ENCODE data around the gene F12.
A peak's percentile ranks its signal among the peaks of the same experiment; 100 is the strongest.

Gene F12

DNA sequence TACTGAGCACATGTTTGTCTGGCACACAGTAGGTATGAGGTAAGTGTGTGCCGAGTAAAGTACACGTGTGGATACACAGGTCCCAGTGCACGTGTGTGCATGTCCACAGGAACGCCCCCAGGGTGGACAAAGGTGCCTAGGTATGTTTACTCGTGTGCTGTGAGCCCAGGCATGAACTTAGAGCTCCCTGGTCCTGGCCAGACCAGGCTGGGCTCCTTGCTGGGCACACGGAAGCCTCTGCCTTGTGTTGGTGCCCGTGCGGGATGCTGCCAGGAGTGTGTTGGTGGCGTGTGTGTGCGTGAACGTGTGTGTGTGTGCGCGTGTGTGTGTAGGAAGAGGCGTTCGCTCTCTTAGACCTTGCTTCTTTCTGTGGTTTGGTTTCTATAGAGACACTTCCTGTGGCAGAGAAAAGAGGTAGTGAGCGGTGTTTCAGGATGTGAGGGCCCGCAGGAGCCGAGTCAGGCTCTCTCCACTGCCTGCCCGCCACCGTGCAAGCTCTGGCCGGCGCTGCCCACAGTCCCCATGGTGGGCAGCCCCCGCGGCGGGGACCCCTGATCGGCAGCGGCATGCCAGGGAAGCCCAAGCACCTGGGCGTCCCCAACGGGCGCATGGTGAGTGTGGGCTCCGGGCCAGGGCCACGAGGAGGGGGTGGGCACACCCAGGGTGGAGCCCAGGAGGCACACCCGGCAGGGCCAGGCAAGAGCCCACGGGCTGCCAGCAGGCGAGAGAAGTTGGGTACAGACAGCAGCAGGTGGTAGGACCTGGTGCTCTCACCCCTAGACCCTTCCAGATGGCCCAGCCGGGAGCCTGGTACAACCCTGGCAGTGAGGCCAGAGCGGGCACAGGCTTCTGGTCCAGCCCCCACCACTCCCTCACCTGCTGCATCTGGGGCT, 51.7 kb downstream of the F12 start, which contains the start of gene RGS14:
Gene RGS14 (plus strand): TSS at position 466 of the 893 bp plus-strand sequence. CDS start 101 bp downstream, at position 567.
- Histone ChIP-seq H3K9me3 (ENCODE audit: control insufficient read depth in 2 of 2, low read length in 2 of 2) (peaks cover 0 to 3% of the 10 kb centered on the region in 2 donors), H3K36me3 (ENCODE audit: control insufficient read depth in 2 of 2, insufficient read depth in 2 of 2, low read length in 2 of 2) (no peaks in the 10 kb centered on the region), H3K4me3 (ENCODE audit: low read length in 2 of 2) (peak within 1 kb of the TSS in 1 of 2 donors; percentile 40), H3K27me3 (ENCODE audit: control insufficient read depth in 1 of 2, insufficient read depth in 2 of 2, low read length in 2 of 2) (no peaks in the 10 kb centered on the region), H3K27ac (ENCODE audit: low read length) (no peak within 1 kb of the TSS), H3K4me1 (ENCODE audit: control insufficient read depth, insufficient read depth, low read length) (peaks cover under 1% of the 10 kb centered on the region), H3K9ac (ENCODE audit: low read length in 2 of 2) (no peak within 1 kb of the TSS)

DNA sequence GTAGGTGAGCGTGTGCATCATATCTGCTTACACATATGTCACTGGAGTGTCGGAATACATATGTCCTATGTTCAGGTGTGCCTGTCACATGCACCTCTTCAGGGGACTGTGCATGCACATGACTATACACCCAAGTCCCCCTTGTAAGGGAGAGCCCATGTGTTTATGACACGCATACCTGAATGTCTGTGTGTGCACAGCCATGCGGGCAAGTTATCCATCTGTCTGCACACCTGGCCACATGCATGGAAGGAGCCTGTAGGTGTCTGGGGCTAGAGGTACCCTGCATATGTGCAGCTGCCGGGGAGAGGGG, 52.3 kb downstream of the F12 start:
- H3K36me3 ChIP-seq (ENCODE audit: control insufficient read depth in 2 of 2, insufficient read depth in 2 of 2, low read length in 2 of 2) = no peaks in the 10 kb centered on the region
- no peak overlapping the region for H3K4me3 ChIP-seq (ENCODE audit: low read length in 2 of 2)
- no peak overlapping the region for H3K9ac ChIP-seq (ENCODE audit: low read length in 2 of 2)
- peaks cover 1% of the 10 kb centered on the region for H3K4me1 ChIP-seq (ENCODE audit: control insufficient read depth, insufficient read depth, low read length)
- no peaks in the 10 kb centered on the region for H3K27me3 ChIP-seq (ENCODE audit: control insufficient read depth in 1 of 2, insufficient read depth in 2 of 2, low read length in 2 of 2)
- no peak overlapping the region for H3K27ac ChIP-seq (ENCODE audit: low read length)
- peaks cover 0 to 3% of the 10 kb centered on the region in 2 donors for H3K9me3 ChIP-seq (ENCODE audit: control insufficient read depth in 2 of 2, low read length in 2 of 2)

DNA sequence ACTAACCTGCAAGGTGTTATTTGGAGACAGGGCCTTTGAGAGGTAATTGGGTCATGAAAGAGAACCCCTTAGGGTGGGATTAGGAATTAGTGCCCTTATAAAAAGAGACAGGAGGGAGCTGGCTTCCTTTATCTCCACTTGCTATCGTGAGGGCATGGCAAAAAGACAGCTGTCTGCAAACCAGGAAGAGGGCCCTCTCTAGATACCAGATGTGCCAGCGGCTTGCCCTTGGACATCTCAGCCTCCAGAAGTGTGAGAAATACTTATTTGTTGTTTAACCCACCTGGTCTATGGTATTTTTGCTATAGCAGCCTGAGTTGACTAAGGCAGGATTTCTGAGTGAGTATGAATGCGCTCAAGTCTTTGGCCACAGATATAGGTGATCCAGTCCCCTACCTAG, 52.6 kb downstream of the F12 start:
- H3K36me3 ChIP-seq (ENCODE audit: control insufficient read depth in 2 of 2, insufficient read depth in 2 of 2, low read length in 2 of 2) = no peaks in the 10 kb centered on the region
- H3K4me1 ChIP-seq (ENCODE audit: control insufficient read depth, insufficient read depth, low read length) = peaks cover 3% of the 10 kb centered on the region
- no peak overlapping the region for H3K4me3 ChIP-seq (ENCODE audit: low read length in 2 of 2)
- H3K27me3 ChIP-seq (ENCODE audit: control insufficient read depth in 1 of 2, insufficient read depth in 2 of 2, low read length in 2 of 2) = no peaks in the 10 kb centered on the region
- H3K9ac ChIP-seq (ENCODE audit: low read length in 2 of 2) = no peak overlapping the region
- no peak overlapping the region for H3K27ac ChIP-seq (ENCODE audit: low read length)
- peaks cover 0 to 3% of the 10 kb centered on the region in 2 donors for H3K9me3 ChIP-seq (ENCODE audit: control insufficient read depth in 2 of 2, low read length in 2 of 2)

DNA sequence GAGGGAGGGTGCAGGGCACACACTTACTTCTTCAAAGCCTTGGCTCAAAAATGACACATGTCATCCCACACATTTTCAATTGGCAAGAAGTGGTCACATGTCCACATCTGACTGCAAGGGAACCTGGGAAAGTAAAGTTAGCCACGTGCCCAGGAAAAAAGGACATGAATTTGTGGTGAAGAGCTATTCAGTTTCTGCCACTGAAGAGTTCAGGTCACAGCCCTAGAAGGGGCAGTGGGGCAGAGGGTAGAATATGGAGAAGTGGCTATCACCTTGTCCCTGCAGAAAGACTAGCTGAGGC, 53.5 kb downstream of the F12 start:
- no peaks in the 10 kb centered on the region for H3K27me3 ChIP-seq (ENCODE audit: control insufficient read depth in 1 of 2, insufficient read depth in 2 of 2, low read length in 2 of 2)
- H3K9me3 ChIP-seq (ENCODE audit: control insufficient read depth in 2 of 2, low read length in 2 of 2) = peaks cover 0 to 3% of the 10 kb centered on the region in 2 donors
- H3K36me3 ChIP-seq (ENCODE audit: control insufficient read depth in 2 of 2, insufficient read depth in 2 of 2, low read length in 2 of 2) = no peaks in the 10 kb centered on the region
- H3K9ac ChIP-seq (ENCODE audit: low read length in 2 of 2) = no peak overlapping the region
- H3K27ac ChIP-seq (ENCODE audit: low read length) = no peak overlapping the region
- peaks cover 6% of the 10 kb centered on the region for H3K4me1 ChIP-seq (ENCODE audit: control insufficient read depth, insufficient read depth, low read length)
- H3K4me3 ChIP-seq (ENCODE audit: low read length in 2 of 2) = no peak overlapping the region

DNA sequence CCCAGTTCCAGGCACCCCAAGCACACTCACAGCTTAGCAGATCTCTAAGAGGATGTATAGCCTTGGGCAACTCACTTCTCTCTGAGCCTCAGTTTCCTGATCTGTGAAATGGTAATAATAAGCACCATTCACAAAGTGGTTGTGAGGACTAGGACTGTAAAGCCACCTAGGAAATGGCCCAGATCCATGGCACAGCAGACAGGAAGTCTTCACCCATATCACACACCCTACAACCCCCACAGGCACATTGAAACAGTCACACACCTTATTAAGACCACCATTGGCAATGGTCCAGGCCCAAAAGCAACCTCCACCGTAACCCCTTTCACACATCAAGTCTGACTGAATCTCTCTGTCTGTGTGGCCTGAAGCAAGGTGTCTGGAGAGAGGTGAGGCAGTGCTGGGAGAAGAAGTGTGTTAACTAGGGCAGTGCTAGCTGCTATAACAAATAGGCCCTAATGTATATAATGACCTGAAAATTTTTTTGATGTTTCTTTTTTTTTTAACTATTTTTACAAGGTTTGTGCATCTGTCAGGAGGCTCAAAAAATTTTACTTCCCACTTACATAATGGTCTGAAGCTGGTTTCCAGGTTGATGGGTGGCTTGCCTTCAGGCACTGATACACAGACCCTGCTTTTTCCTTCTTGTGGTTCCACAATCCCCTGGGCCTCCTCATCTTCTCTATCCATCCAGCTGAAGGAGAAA, 54.0 kb downstream of the F12 start:
- no peaks in the 10 kb centered on the region for H3K27me3 ChIP-seq (ENCODE audit: control insufficient read depth in 1 of 2, insufficient read depth in 2 of 2, low read length in 2 of 2)
- H3K27ac ChIP-seq (ENCODE audit: low read length) = no peak overlapping the region
- H3K9ac ChIP-seq (ENCODE audit: low read length in 2 of 2) = no peak overlapping the region
- peaks cover 11% of the 10 kb centered on the region for H3K4me1 ChIP-seq (ENCODE audit: control insufficient read depth, insufficient read depth, low read length)
- H3K9me3 ChIP-seq (ENCODE audit: control insufficient read depth in 2 of 2, low read length in 2 of 2) = peaks cover 0 to 3% of the 10 kb centered on the region in 2 donors
- no peak overlapping the region for H3K4me3 ChIP-seq (ENCODE audit: low read length in 2 of 2)
- no peaks in the 10 kb centered on the region for H3K36me3 ChIP-seq (ENCODE audit: control insufficient read depth in 2 of 2, insufficient read depth in 2 of 2, low read length in 2 of 2)

DNA sequence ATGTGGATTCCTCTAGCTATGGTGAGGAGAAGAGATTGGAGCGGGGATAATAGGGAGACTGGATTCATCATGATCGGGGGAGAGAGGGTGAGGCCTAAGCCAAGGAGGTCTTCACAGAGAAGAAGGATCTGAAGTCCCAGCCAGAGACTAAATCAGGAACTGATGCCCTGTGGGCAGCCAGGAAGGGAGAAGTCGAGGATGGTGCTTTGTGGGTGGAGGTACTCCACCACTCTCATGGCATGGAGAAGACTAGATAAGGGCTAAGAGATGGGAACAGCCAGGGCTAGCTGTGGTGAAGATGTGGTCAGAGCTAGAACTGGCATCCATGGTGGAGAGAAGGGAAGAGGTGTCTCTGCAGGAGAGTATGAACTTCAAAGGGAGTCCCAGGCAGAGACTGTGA, 54.7 kb downstream of the F12 start:
- peaks cover 0 to 5% of the 10 kb centered on the region in 2 donors for H3K36me3 ChIP-seq (ENCODE audit: control insufficient read depth in 2 of 2, insufficient read depth in 2 of 2, low read length in 2 of 2)
- H3K27ac ChIP-seq (ENCODE audit: low read length) = no peak overlapping the region
- H3K9ac ChIP-seq (ENCODE audit: low read length in 2 of 2) = no peak overlapping the region
- H3K4me3 ChIP-seq (ENCODE audit: low read length in 2 of 2) = no peak overlapping the region
- H3K9me3 ChIP-seq (ENCODE audit: control insufficient read depth in 2 of 2, low read length in 2 of 2) = peaks cover 0 to 3% of the 10 kb centered on the region in 2 donors
- no peaks in the 10 kb centered on the region for H3K27me3 ChIP-seq (ENCODE audit: control insufficient read depth in 1 of 2, insufficient read depth in 2 of 2, low read length in 2 of 2)
- H3K4me1 ChIP-seq (ENCODE audit: control insufficient read depth, insufficient read depth, low read length) = peaks cover 17% of the 10 kb centered on the region

DNA sequence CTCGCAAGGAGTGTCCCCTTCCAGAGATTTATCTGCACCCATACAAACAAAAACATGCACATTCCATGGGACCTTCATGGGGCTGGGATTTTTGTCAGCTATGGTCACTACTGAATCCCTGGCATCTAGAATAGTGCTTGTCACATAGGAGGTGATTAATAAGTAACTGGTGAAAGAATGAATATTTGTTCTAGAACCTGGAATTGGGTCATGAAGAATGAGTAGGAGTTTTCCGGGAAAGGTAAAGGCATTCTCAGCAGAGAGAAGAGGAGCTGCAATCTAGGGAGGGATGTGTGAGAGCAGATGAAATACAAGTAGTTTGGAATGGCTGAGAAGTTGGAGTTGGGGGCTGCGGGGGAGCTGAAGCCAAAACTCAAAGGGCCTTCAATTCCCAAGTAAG, 55.1 kb downstream of the F12 start:
- Histone ChIP-seq H3K27me3 (ENCODE audit: control insufficient read depth in 1 of 2, insufficient read depth in 2 of 2, low read length in 2 of 2) (no peaks in the 10 kb centered on the region), H3K27ac (ENCODE audit: low read length) (no peak overlapping the region), H3K4me3 (ENCODE audit: low read length in 2 of 2) (no peak overlapping the region), H3K9ac (ENCODE audit: low read length in 2 of 2) (no peak overlapping the region), H3K9me3 (ENCODE audit: control insufficient read depth in 2 of 2, low read length in 2 of 2) (peaks cover 0 to 3% of the 10 kb centered on the region in 2 donors), H3K4me1 (ENCODE audit: control insufficient read depth, insufficient read depth, low read length) (peaks cover 21% of the 10 kb centered on the region), H3K36me3 (ENCODE audit: control insufficient read depth in 2 of 2, insufficient read depth in 2 of 2, low read length in 2 of 2) (peaks cover 2 to 10% of the 10 kb centered on the region in 2 donors)

DNA sequence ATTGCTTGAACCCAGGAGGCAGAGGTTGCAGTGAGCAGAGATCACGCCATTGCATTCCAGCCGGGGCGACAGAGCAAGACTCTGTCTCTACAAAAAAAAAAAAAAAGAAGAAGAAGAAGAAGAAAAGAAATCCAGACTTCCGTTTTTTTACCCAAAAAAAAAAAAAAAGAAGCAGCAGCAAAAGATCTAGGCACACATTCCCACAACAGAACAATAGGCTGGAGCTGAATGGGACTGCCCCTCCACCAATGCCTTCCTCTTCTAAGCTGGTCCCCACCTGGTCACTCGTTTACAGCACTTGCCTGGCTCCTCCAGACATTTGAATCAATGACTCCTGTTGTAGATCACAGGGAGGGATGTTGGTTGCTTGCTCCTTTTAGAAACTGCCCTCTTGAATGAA, 56.3 kb downstream of the F12 start:
- no peak overlapping the region for H3K9ac ChIP-seq (ENCODE audit: low read length in 2 of 2)
- peaks cover 0 to 3% of the 10 kb centered on the region in 2 donors for H3K9me3 ChIP-seq (ENCODE audit: control insufficient read depth in 2 of 2, low read length in 2 of 2)
- H3K4me3 ChIP-seq (ENCODE audit: low read length in 2 of 2) = no peak overlapping the region
- peaks cover 28% of the 10 kb centered on the region for H3K4me1 ChIP-seq (ENCODE audit: control insufficient read depth, insufficient read depth, low read length)
- H3K27me3 ChIP-seq (ENCODE audit: control insufficient read depth in 1 of 2, insufficient read depth in 2 of 2, low read length in 2 of 2) = no peaks in the 10 kb centered on the region
- no peak overlapping the region for H3K27ac ChIP-seq (ENCODE audit: low read length)
- peaks cover 5 to 14% of the 10 kb centered on the region in 2 donors for H3K36me3 ChIP-seq (ENCODE audit: control insufficient read depth in 2 of 2, insufficient read depth in 2 of 2, low read length in 2 of 2)
